Measurements from ENCODE around the gene WASHC3. TPM values are rescaled to one million over a fixed set of nuclear protein-coding genes. Genes with fewer than 3 reads are reported as not detected.

WASHC3 gene
- total and polyA plus RNA-seq, 10 of the 15 experiments (the other 5 are each of a cell fraction or from before 2014, with no cell fraction given): 18.8 to 106 (median 64.3) TPM

DNA sequence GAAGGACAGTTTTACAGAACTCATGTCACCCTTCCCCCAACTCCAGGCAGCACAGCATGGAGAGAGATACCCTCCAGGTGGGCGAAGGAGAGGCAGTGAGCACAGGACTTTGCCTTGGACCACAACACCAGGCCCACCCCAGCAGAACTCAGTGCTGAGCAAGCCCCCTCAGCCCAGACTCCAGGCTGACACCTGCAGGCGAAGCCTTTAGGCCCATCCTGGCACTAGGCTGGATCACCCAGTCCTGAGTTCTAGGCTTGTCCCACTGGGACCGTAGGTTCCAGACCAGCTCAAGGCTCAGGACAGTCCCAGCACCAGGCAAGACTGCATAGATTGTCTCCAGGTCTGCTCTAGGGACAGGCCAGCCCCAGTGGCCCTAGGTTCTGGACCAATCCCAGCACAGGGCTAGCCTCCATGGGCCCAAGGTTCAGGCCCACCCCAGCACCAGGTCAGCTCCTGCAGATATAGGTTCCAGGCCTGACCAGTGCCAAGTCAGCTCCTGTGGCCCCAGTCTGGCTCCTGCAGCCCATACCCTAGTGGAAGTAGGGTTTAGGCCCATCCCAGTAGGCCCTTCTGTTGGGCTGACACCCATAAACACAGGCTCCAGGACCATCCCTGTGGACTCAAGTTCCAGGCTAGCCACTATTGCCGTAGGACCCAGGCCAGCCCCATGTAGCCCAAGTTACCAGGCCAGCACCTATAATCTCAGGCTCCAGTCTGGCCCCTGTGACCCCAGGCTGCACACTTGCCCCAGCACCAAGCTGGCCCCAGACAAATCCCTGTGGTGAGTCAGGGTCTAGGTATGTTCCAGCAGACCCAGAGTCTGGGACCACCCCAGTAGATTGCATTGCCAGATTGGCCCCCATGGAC is 9.4 kb downstream of the WASHC3 start (continued):
- TF ChIP-seq ZBTB40 (IDR thresholded peaks at IDR 0.05; ENCODE audit: borderline replicate concordance): no peak
- TF ChIP-seq PML (IDR thresholded peaks at IDR 0.05; ENCODE audit: low read length): no peak

GRCh38 chr12:102051431-102051965 is 10.3 kb downstream of the WASHC3 start:
- peaks cover 22% of the 10 kb centered on the region for H3K4me1 ChIP-seq (ENCODE audit: control insufficient read depth, insufficient read depth, low read length)
- no peak overlapping the region for H2AFZ ChIP-seq (ENCODE audit: control insufficient read depth, low read depth, low read length)
- ATAC-seq (peak; percentile 49), DNase-seq (ENCODE audit: low read depth, low spot score) (no peak), FAIRE-seq (no peak)
- H3K27ac ChIP-seq (ENCODE audit: control insufficient read depth, insufficient read depth): peak overlapping the region; percentile 62
- WGBS (ENCODE audit: insufficient coverage, insufficient replicate concordance, low lambda C conversion rate, missing lambda C conversion rate): 89% methylated on average over 1 of the region's 1 CpG
- H3K9ac ChIP-seq (ENCODE audit: control insufficient read depth, insufficient read depth, low read length): no peak overlapping the region
- no peak overlapping the region for H3K4me3 ChIP-seq
- H3K27me3 ChIP-seq (replicated peaks in 1 of 2; ENCODE audit: control insufficient read depth in 2 of 2, insufficient read depth in 2 of 2, low read length in 1 of 2): no peaks in the 10 kb centered on the region
- H3K36me3 ChIP-seq (ENCODE audit: control insufficient read depth in 2 of 2, insufficient read depth in 2 of 2, low read length in 1 of 2): peaks cover 0 to 27% of the 10 kb centered on the region in 2 experiments; a peak in 3 of 4 replicates
- RAD21 ChIA-PET (ENCODE audit: unreplicated experiment): interaction anchor here (0.7 to 1.7 kb wide), 2 partner anchors 10 to 112 kb away, joined by 3 to 4 read pairs; no protein-coding TSS in a partner anchor
- no TSS peak for BruUV-seq (replicated peaks)
- H4K20me1 ChIP-seq (ENCODE audit: control insufficient read depth, insufficient read depth): no peaks in the 10 kb centered on the region
- H3K9me3 ChIP-seq (replicated peaks; ENCODE audit: control insufficient read depth, insufficient read depth, low read length): no peaks in the 10 kb centered on the region; the same call in 2 of the 3 replicates
- TF ChIP-seq PML (IDR thresholded peaks at IDR 0.05; ENCODE audit: low read length): no peak
- TF ChIP-seq, protein P1, sequence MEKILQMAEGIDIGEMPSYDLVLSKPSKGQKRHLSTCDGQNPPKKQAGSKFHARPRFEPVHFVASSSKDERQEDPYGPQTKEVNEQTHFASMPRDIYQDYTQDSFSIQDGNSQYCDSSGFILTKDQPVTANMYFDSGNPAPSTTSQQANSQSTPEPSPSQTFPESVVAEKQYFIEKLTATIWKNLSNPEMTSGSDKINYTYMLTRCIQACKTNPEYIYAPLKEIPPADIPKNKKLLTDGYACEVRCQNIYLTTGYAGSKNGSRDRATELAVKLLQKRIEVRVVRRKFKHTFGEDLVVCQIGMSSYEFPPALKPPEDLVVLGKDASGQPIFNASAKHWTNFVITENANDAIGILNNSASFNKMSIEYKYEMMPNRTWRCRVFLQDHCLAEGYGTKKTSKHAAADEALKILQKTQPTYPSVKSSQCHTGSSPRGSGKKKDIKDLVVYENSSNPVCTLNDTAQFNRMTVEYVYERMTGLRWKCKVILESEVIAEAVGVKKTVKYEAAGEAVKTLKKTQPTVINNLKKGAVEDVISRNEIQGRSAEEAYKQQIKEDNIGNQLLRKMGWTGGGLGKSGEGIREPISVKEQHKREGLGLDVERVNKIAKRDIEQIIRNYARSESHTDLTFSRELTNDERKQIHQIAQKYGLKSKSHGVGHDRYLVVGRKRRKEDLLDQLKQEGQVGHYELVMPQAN (conservative IDR thresholded peaks at IDR 0.05): no peak
- TF ChIP-seq IRF5 (IDR thresholded peaks at IDR 0.05; ENCODE audit: borderline replicate concordance): no peak
- TF ChIP-seq ZNF24 (IDR thresholded peaks at IDR 0.05): peak; percentile 96
- no peak for TF ChIP-seq SP1 (IDR thresholded peaks at IDR 0.05; ENCODE audit: low read depth, low read length)
- H3K79me2 ChIP-seq (ENCODE audit: control insufficient read depth, insufficient read depth, low read length): no peaks in the 10 kb centered on the region; the same call in none of the 2 replicates
- in situ Hi-C loops (cut with MboI): no loop called here
- SMC1A ChIA-PET (ENCODE audit: uncharacterized antibody, unreplicated experiment): interaction anchor here (1.0 to 1.4 kb wide), 4 partner anchors 8 to 84 kb away, joined by 3 to 5 read pairs (median 4); partner anchors contain the start of gene WASHC3
- CTCF ChIA-PET: interaction anchor here (0.6 to 1.6 kb wide), 2 partner anchors 110 to 326 kb away, joined by 3 to 4 read pairs; no protein-coding TSS in a partner anchor
- intact Hi-C loops (cut with micrococcal nuclease; ENCODE audit: unreplicated experiment): no loop called here
- H3K4me2 ChIP-seq (ENCODE audit: control insufficient read depth, insufficient read depth): peak overlapping the region; percentile 48
- POLR2A ChIA-PET: interaction anchor here (1.4 kb wide), 1 partner anchor 9 kb away, joined by 3 read pairs; no protein-coding TSS in a partner anchor
